GM12892 (cell line): ENCODE results near the gene HILPDA.
"Not testable (repeated sequence)": the region's sequence is repeated elsewhere in the genome, so short reads cannot be mapped to it uniquely, and the experiment has no call there.

Experiments used
- POLR2A ChIP-seq: IDR thresholded peaks from 2 replicates; pipeline ENCODE4 v1.6.1; 2011; ENCODE audit warnings: low read depth, low read length, control low read depth
- POLR2AphosphoS5 ChIP-seq: IDR thresholded peaks from 2 replicates; pipeline ENCODE4 v1.6.1; 2011; ENCODE audit warnings: low read depth, low read length, control low read depth

DNA sequence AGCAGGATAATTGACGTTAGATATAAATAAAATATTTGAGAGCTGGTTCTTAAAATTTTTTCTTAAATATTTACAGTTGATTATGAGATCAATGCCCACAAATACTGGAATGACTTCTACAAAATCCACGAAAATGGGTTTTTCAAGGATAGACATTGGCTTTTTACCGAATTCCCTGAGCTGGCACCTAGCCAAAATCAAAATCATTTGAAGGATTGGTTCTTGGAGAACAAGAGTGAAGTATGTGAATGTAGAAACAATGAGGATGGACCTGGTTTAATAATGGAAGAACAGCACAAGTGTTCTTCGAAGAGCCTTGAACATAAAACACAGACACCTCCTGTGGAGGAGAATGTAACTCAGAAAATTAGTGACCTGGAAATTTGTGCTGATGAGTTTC, 23.4 kb downstream of the HILPDA start:
- not testable (repeated sequence) for TF ChIP-seq POLR2AphosphoS5, POLR2A
